LNCAP (cell line): ENCODE results near the gene SQSTM1.

Experiments used
- CTCF ChIP-seq: fragments of 450-650 bp; IDR thresholded peaks from 2 replicates; pipeline ENCODE4 v1.5.1; 2017; ENCODE audit warnings: mild to moderate bottlenecking

The SQSTM1 gene

DNA sequence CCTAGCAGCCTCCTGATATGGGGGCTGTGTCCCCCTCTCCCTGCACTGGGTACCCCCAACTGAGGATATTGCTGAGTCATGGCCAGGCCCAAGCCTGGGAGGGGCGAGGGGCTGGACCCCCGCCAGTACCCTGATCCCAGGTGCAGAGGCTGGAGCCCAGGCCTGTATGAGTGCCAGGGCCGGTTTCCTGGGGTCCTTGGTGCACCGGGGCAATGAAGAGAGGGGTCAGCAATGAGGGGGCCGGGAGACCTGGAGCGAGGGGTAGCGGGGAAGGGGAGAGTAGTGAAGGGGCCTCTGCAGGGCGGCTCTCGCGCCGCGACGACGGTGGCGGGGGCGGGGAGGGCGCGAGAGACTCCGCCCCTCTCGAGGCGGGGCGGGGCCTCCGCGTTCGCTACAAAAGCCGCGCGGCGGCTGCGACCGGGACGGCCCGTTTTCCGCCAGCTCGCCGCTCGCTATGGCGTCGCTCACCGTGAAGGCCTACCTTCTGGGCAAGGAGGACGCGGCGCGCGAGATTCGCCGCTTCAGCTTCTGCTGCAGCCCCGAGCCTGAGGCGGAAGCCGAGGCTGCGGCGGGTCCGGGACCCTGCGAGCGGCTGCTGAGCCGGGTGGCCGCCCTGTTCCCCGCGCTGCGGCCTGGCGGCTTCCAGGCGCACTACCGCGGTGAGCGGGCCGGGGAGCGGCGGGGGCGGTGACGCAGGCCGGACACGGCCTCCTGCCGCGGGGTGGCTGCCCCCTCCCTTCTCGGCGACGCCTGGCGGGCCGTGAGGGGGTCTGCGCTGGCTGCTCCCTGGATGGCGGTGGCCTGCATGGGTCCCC is at the start of gene SQSTM1:
SQSTM1 (plus strand) TSS at position 423 of the 815 bp plus-strand sequence; CDS start at position 455, 32 bp downstream.
- TF ChIP-seq CTCF = no peak

GRCh38 chr5:179771311-179771895 is 49.3 kb upstream of the SQSTM1 start:
- no peak for TF ChIP-seq CTCF

GRCh38 chr5:179772351-179772750 is 48.4 kb upstream of the SQSTM1 start:
- no peak for TF ChIP-seq CTCF

DNA sequence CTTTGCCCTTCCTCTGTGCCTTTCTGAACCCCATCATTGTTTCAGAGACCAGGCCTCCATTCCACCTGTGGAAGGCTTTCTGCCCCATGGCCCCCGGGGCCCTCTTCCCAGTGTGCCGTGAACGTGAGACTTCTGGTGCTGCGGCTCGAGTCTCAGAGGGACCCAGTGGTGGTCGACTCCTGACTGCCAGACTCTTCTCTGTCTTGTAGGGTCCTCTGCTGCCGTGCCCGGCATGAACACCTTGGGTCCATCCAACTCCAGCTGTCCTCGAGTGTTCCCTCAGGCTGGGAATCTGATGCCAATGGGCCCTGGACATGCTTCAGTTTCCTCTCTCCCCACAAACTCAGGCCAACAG is 47.0 kb upstream of the SQSTM1 start:
- no peak for TF ChIP-seq CTCF

DNA sequence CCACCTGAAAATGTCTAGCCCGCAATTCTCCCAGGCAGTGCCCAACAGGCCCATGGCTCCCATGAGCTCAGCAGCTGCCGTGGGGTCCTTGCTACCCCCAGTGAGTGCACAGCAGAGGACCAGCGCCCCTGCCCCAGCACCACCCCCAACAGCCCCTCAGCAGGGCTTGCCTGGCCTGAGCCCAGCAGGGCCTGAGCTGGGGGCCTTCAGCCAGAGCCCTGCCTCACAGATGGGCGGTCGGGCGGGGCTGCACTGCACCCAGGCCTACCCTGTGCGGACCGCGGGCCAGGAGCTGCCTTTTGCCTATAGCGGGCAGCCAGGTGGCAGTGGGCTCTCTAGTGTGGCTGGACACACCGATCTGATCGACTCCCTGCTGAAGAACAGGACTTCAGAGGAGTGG is 46.3 kb upstream of the SQSTM1 start:
- TF ChIP-seq CTCF = no peak

- no peak for TF ChIP-seq CTCF
Measured at GRCh38 chr5:179776411-179776938, 44.2 kb upstream of the SQSTM1 start.

DNA sequence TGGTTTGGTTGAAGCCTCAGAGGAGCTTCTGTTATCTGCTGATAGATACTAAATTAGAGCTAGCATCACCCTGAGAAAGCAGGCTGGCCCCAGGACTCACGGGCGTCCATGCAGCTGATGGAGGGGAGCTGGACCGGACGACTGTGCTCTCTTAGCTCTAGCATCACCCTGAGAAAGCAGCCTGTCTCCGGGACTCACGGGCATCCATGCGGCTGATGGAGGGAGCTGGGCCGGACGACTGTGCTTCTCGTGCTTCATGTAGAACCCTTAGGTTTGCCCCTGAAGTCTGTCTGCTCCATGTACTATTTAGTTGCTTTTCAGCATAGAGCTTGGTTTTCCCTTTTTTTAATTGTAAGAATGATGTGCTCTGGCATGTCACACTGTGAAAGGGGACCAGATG is 43.2 kb upstream of the SQSTM1 start:
- TF ChIP-seq CTCF = no peak
